ENCODE measurements around the gene CDKL1.

The CDKL1 gene

DNA sequence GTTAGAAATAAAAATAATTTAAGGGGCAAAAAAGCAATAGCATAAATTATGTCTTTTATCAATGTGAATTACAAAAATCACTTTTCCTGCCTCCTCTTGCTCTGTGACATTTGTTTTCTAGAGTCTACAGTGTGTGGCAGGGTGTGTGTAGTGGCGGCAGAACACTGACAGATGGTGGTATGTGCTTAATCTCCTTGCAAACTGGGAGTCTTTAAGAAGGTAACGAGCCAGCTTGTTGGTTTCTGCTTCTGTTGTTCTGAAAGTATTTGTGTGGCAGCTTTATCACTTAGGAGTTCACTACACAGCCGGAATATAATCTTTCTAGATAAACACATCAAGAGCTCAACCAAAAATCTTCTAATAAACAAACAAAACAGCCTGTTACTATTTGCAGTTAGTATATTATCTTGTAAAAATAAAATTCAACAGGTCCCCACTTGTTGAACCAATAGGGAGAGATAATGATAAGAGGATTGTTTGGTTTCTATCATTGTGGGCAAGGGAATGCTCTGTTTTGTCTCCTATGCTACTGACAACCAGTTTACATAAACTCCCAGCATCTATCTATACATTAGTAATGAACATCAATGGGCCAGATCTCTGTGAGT, 13.0 kb downstream of the CDKL1 start:
- TF ChIP-seq EZH2phosphoT487 (IDR thresholded peaks at IDR 0.05; ENCODE audit: borderline replicate concordance, low read length) = no peak
- TF ChIP-seq, protein P1, sequence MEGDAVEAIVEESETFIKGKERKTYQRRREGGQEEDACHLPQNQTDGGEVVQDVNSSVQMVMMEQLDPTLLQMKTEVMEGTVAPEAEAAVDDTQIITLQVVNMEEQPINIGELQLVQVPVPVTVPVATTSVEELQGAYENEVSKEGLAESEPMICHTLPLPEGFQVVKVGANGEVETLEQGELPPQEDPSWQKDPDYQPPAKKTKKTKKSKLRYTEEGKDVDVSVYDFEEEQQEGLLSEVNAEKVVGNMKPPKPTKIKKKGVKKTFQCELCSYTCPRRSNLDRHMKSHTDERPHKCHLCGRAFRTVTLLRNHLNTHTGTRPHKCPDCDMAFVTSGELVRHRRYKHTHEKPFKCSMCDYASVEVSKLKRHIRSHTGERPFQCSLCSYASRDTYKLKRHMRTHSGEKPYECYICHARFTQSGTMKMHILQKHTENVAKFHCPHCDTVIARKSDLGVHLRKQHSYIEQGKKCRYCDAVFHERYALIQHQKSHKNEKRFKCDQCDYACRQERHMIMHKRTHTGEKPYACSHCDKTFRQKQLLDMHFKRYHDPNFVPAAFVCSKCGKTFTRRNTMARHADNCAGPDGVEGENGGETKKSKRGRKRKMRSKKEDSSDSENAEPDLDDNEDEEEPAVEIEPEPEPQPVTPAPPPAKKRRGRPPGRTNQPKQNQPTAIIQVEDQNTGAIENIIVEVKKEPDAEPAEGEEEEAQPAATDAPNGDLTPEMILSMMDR (IDR thresholded peaks at IDR 0.05; ENCODE audit: low read depth, low read length, poor library complexity, severe bottlenecking) = no peak
- no peak overlapping the region for H3K27ac ChIP-seq (ENCODE audit: low read depth, low read length)

GRCh38 chr14:50381823-50382287, 14.8 kb downstream of the CDKL1 start:
- Histone ChIP-seq H3K27me3 (ENCODE audit: control insufficient read depth, low read length) (no peaks in the 10 kb centered on the region), H4K20me1 (ENCODE audit: control insufficient read depth, insufficient read depth, low read depth, low read length) (no peaks in the 10 kb centered on the region), H3K4me3 (ENCODE audit: low read length) (no peak overlapping the region), H3K36me3 (ENCODE audit: control insufficient read depth, low read length) (no peaks in the 10 kb centered on the region), H3F3A (ENCODE audit: control insufficient read depth, insufficient read depth) (no peaks in the 10 kb centered on the region), H3K9me3 (ENCODE audit: control insufficient read depth, insufficient read depth, low read length) (no peaks in the 10 kb centered on the region), H3K4me2 (ENCODE audit: low read length) (no peak overlapping the region), H3K27ac (ENCODE audit: low read depth, low read length) (no peak overlapping the region), H3K9me2 (replicated peaks; ENCODE audit: control insufficient read depth, low read length) (no peaks in the 10 kb centered on the region), H3K79me2 (ENCODE audit: control insufficient read depth, low read length) (no peaks in the 10 kb centered on the region), H3K4me1 (ENCODE audit: control insufficient read depth, low read length) (no peaks in the 10 kb centered on the region)
- TF ChIP-seq, protein P1 (IDR thresholded peaks at IDR 0.05; ENCODE audit: low read depth, low read length, poor library complexity, severe bottlenecking) = no peak
- TF ChIP-seq EZH2phosphoT487 (IDR thresholded peaks at IDR 0.05; ENCODE audit: borderline replicate concordance, low read length) = no peak

More for the DNA sequence above, 13.0 kb downstream of the CDKL1 start:
- Histone ChIP-seq H3K79me2 (ENCODE audit: control insufficient read depth, low read length) (no peaks in the 10 kb centered on the region), H3F3A (ENCODE audit: control insufficient read depth, insufficient read depth) (no peaks in the 10 kb centered on the region), H3K4me2 (ENCODE audit: low read length) (no peak overlapping the region), H4K20me1 (ENCODE audit: control insufficient read depth, insufficient read depth, low read depth, low read length) (no peaks in the 10 kb centered on the region), H3K9me3 (ENCODE audit: control insufficient read depth, insufficient read depth, low read length) (no peaks in the 10 kb centered on the region), H3K27me3 (ENCODE audit: control insufficient read depth, low read length) (no peaks in the 10 kb centered on the region), H3K4me1 (ENCODE audit: control insufficient read depth, low read length) (no peaks in the 10 kb centered on the region), H3K36me3 (ENCODE audit: control insufficient read depth, low read length) (no peaks in the 10 kb centered on the region), H3K4me3 (ENCODE audit: low read length) (no peak overlapping the region), H3K9me2 (replicated peaks; ENCODE audit: control insufficient read depth, low read length) (no peaks in the 10 kb centered on the region)

- Histone ChIP-seq H3K79me2 (ENCODE audit: control insufficient read depth, low read length) (no peaks in the 10 kb centered on the region), H4K20me1 (ENCODE audit: control insufficient read depth, insufficient read depth, low read depth, low read length) (no peaks in the 10 kb centered on the region), H3K9me2 (replicated peaks; ENCODE audit: control insufficient read depth, low read length) (no peaks in the 10 kb centered on the region), H3K27ac (ENCODE audit: low read depth, low read length) (no peak overlapping the region), H3K9me3 (ENCODE audit: control insufficient read depth, insufficient read depth, low read length) (no peaks in the 10 kb centered on the region), H3K4me3 (ENCODE audit: low read length) (no peak overlapping the region), H3K36me3 (ENCODE audit: control insufficient read depth, low read length) (no peaks in the 10 kb centered on the region), H3K4me2 (ENCODE audit: low read length) (no peak overlapping the region), H3F3A (ENCODE audit: control insufficient read depth, insufficient read depth) (no peaks in the 10 kb centered on the region), H3K4me1 (ENCODE audit: control insufficient read depth, low read length) (no peaks in the 10 kb centered on the region), H3K27me3 (ENCODE audit: control insufficient read depth, low read length) (no peaks in the 10 kb centered on the region)
- TF ChIP-seq, protein P1 (IDR thresholded peaks at IDR 0.05; ENCODE audit: low read depth, low read length, poor library complexity, severe bottlenecking) = no peak
- TF ChIP-seq EZH2phosphoT487 (IDR thresholded peaks at IDR 0.05; ENCODE audit: borderline replicate concordance, low read length) = no peak
Observed at GRCh38 chr14:50381008-50381407, 15.7 kb downstream of the CDKL1 start.
